CD4-positive, alpha-beta T cell (primary cell): ENCODE measurements around the gene SH3BP5L. TPM values are rescaled to one million over a fixed set of nuclear protein-coding genes. Genes with fewer than 3 reads are reported as not detected.

Source experiments
- ATAC-seq: fragments of 200-7000 bp; cut with Tn5 transposase; one replicate; pipeline ENCODE4 v1.10.0; 2022; ENCODE audit warnings: mild to moderate bottlenecking; ENCODE audit not compliant: poor library complexity
- CTCF ChIA-PET: fragments of 350-600 bp; sonication (Branson Sonifier 250); formaldehyde crosslinking; loops from one replicate; lab custom pipeline; 2021; ENCODE audit warnings: antibody characterized with exemption, inconsistent platforms; lab: Charles Lee
- POLR2A ChIA-PET: fragments of 350-600 bp; sonication (Branson Sonifier 250); formaldehyde crosslinking; loops from one replicate; lab custom pipeline; 2021; ENCODE audit warnings: antibody characterized with exemption, inconsistent platforms; lab: Charles Lee
- DNase-seq, 14 experiments: peaks; one replicate each; pipeline ENCODE4 v3.0.0-alpha.2; 2013 to 2020; ENCODE audit warnings: mixed read lengths in 2 of 14
- H3K27ac ChIP-seq, 2 donors: one replicate each; pipeline versions ENCODE4 v1.5.1 to v1.7.0; 2013; ENCODE audit warnings: low read length in 2 of 2, low read depth in 1 of 2, mild to moderate bottlenecking in 1 of 2
- H3K27me3 ChIP-seq, 2 experiments: 1 replicate in 1 of 2; 2 replicates in 1 of 2; pipeline versions ENCODE4 v1.6.1 to v1.7.0; 2013; ENCODE audit warnings: low read length in 2 of 2, control low read depth in 1 of 2, mild to moderate bottlenecking in 1 of 2, moderate library complexity in 1 of 2; ENCODE audit not compliant: insufficient read depth in 2 of 2, control insufficient read depth in 1 of 2
- H3K36me3 ChIP-seq: one replicate; pipeline ENCODE4 v1.6.1; 2013; ENCODE audit warnings: low read length, control low read depth; ENCODE audit not compliant: insufficient read depth
- H3K4me1 ChIP-seq: one replicate; pipeline ENCODE4 v1.6.1; 2013; ENCODE audit warnings: low read length, control low read depth; ENCODE audit not compliant: insufficient read depth
- H3K4me3 ChIP-seq: one replicate; pipeline ENCODE4 v1.5.1; 2013; ENCODE audit warnings: mild to moderate bottlenecking, low read length, moderate library complexity
- H3K9me3 ChIP-seq, 2 experiments: 1 replicate in 1 of 2; 2 replicates in 1 of 2; pipeline versions ENCODE4 v1.6.1 to v1.7.0; 2013; ENCODE audit warnings: low read length in 2 of 2, mild to moderate bottlenecking in 2 of 2, control low read depth in 1 of 2, moderate library complexity in 1 of 2; ENCODE audit not compliant: control insufficient read depth in 1 of 2, insufficient read depth in 1 of 2
- H3K27ac Mint-ChIP-seq: one replicate; pipeline ENCODE4 v1.8.0; 2020; ENCODE audit warnings: mixed read lengths
- H3K27me3 Mint-ChIP-seq: one replicate; pipeline ENCODE4 v1.8.0; 2021; ENCODE audit warnings: mixed read lengths
- H3K36me3 Mint-ChIP-seq: one replicate; pipeline ENCODE4 v1.8.0; 2021; ENCODE audit warnings: low read depth, mixed read lengths
- H3K4me1 Mint-ChIP-seq: one replicate; pipeline ENCODE4 v1.8.0; 2021; ENCODE audit warnings: low read depth, mixed read lengths
- H3K4me3 Mint-ChIP-seq: one replicate; pipeline ENCODE4 v1.8.0; 2020; ENCODE audit warnings: mild to moderate bottlenecking, mixed read lengths
- H3K9me3 Mint-ChIP-seq: one replicate; pipeline ENCODE4 v1.8.0; 2020; ENCODE audit warnings: mixed read lengths
- intact Hi-C, 2 experiments: fragments of 100-400 bp; cut with DNase I in 1 of 2; cut with micrococcal nuclease in 1 of 2; formaldehyde crosslinking; loops; one replicate each; pipeline versions ENCODE4 v1.15.1 to v1.9.0; 2023 to 2025; cut with DNase I, micrococcal nuclease
- total RNA-seq, 174 experiments: library from RNA in 2 of 174; stranded (reverse) in 2 of 174; gene quantifications; one replicate each; pipeline ENCODE4 v1.2.3 and lab custom pipeline; 2021 to 2026
- TF ChIP-seq, protein P1 (sequence below): fragments of 200-600 bp; IDR thresholded peaks from one replicate; pipeline ENCODE4 v1.8.0; 2022; ENCODE audit warnings: antibody characterized with exemption, mild to moderate bottlenecking

SH3BP5L gene
- total RNA-seq, 2 experiments from 2014 or later, result 21.7 to 25.2 TPM

DNA sequence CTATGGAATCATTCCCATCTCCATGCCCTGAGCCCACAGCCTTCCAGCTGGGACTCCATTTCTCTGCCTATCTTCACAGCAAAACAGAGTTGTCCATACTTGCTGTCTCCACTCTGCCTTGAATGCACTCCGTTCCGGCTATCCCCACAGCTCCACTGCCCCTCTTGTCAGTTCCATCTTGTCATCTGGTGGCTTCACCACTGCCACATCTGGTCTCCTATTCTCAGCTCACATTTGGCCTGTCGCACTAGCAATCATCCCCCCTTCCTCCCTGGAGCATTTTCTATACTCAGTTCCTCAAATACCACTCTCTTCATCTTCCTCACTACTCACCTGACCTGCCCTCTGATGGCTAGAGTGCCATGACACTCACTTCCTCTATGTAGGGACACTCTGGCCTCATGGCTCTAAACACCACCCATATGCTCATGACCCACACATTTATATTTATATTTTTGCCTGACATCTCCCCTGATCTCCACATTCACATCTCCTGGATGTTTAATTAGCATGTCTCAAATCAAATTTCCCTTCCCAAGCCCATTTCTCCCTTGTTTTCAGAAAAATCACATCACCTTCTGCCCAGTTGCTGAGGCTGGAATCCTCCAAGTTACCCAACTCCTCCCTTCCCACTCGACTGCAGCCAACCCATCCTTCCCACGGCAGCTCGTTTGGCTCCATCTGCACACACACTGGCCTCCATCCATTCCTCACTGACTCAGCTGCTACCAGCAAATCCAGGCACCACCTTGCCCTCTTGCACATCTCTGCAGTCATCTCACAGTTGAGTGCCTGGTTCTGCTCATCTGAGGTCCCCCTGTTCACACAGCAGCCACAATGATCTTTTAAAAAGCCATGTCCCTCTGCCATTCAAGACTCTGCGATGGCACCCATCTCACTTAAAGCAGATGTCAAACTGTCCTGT, 27.0 kb upstream of the SH3BP5L start:
- ChIA-PET CTCF (no interaction called here), POLR2A (no interaction called here)
- intact Hi-C loops, result no loop called here
- Histone ChIP-seq H3K4me1 (peaks cover 37% of the 10 kb centered on the region), H3K27me3 (no peaks in the 10 kb centered on the region), H3K36me3 (peaks cover 47% of the 10 kb centered on the region), H3K4me3 (no peak overlapping the region), H3K27ac (no peak overlapping the region), H3K9me3 (no peaks in the 10 kb centered on the region)
- no peak for ATAC-seq
- Mint-ChIP-seq H3K4me1 (peaks cover 24% of the 10 kb centered on the region), H3K9me3 (no peaks in the 10 kb centered on the region), H3K27me3 (no peaks in the 10 kb centered on the region), H3K4me3 (no peak overlapping the region), H3K27ac (no peak overlapping the region), H3K36me3 (peaks cover 33% of the 10 kb centered on the region)
- DNase-seq, result no peak
- TF ChIP-seq, protein P1, sequence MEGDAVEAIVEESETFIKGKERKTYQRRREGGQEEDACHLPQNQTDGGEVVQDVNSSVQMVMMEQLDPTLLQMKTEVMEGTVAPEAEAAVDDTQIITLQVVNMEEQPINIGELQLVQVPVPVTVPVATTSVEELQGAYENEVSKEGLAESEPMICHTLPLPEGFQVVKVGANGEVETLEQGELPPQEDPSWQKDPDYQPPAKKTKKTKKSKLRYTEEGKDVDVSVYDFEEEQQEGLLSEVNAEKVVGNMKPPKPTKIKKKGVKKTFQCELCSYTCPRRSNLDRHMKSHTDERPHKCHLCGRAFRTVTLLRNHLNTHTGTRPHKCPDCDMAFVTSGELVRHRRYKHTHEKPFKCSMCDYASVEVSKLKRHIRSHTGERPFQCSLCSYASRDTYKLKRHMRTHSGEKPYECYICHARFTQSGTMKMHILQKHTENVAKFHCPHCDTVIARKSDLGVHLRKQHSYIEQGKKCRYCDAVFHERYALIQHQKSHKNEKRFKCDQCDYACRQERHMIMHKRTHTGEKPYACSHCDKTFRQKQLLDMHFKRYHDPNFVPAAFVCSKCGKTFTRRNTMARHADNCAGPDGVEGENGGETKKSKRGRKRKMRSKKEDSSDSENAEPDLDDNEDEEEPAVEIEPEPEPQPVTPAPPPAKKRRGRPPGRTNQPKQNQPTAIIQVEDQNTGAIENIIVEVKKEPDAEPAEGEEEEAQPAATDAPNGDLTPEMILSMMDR, result no peak

DNA sequence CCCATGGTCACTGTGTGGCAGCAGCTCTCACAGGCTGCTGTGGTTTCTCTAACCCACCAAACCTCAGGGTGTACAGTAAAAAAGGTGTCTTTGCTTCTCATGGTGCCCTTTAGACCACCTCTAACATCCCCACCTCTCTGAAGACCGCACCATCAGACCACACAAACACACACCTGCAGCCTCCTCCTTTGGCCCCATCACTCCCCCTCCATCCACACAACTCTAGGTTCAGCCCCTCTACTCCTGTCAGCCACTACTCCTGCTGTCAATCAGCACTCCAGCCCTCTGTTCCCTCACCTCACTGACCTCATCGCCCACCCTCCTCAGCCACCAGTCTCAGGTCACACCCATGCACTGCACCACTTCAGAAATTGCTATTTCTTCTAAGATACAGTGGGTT, 25.7 kb upstream of the SH3BP5L start:
- Histone ChIP-seq H3K27ac (no peak overlapping the region), H3K27me3 (no peaks in the 10 kb centered on the region), H3K4me3 (no peak overlapping the region), H3K36me3 (peaks cover 58% of the 10 kb centered on the region), H3K4me1 (peaks cover 29% of the 10 kb centered on the region), H3K9me3 (no peaks in the 10 kb centered on the region)
- Mint-ChIP-seq H3K4me1 (peaks cover 13% of the 10 kb centered on the region), H3K36me3 (peaks cover 42% of the 10 kb centered on the region), H3K4me3 (no peak overlapping the region), H3K9me3 (no peaks in the 10 kb centered on the region), H3K27me3 (no peaks in the 10 kb centered on the region), H3K27ac (no peak overlapping the region)
- intact Hi-C loops, result no loop called here
- TF ChIP-seq, protein P1, result no peak
- ChIA-PET POLR2A (no interaction called here), CTCF (no interaction called here)
- DNase-seq (no peak), ATAC-seq (no peak)

DNA sequence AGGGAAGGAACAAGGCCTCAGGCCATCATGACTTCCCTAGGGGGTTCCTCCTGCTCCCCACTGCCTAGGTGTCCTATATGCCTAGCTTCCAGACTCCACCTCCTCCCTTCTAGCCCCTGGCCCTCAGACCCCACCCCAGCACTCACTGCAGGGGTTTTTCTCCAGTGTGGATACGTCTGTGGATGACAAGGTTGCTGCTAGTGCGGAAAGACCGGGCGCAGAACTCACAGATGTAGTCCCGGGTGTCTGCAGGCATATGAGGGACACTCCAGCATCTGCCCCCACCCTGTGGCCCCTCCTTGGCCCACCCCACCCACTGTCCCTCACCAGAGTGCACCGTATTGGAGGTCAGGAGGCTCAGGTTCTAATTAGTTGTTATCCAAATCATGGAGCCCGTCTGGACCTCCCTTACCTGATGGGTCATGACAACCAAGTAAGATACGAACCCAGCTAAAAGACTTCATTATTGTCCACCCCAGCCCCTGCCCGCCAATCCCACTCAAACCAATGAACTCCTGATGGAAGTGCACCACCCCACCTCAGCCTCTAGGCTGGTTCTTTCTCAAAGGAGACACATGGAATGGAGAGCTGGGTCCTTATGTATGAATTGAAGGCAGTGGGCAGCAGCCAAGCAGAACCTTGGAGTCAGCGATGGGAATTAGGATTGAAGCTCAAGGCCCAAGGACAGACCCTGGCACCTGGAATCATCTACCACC, 25.0 kb upstream of the SH3BP5L start:
- H3K4me3 ChIP-seq, result no peak overlapping the region
- TF ChIP-seq, protein P1, result no peak
- Mint-ChIP-seq H3K27me3 (no peaks in the 10 kb centered on the region), H3K4me1 (peaks cover 8% of the 10 kb centered on the region), H3K9me3 (no peaks in the 10 kb centered on the region), H3K36me3 (peaks cover 46% of the 10 kb centered on the region), H3K4me3 (no peak overlapping the region), H3K27ac (no peak overlapping the region)
- POLR2A ChIA-PET, result interaction anchor here (1.5 kb wide), 1 partner anchor 8 kb away, joined by 3 read pairs; the partner anchor contains the start of gene ZNF692
- H3K27ac ChIP-seq, result no peak overlapping the region
- H3K27me3 ChIP-seq, result no peaks in the 10 kb centered on the region
- ATAC-seq (no peak), DNase-seq (no peak)
- CTCF ChIA-PET, result no interaction called here
- peaks cover 26% of the 10 kb centered on the region for H3K4me1 ChIP-seq
- H3K36me3 ChIP-seq, result peaks cover 60% of the 10 kb centered on the region
- intact Hi-C loops, result no loop called here
- no peaks in the 10 kb centered on the region for H3K9me3 ChIP-seq
